ENCODE results near the gene NSD1.
"Not testable (repeated sequence)": the region's sequence is repeated elsewhere in the genome, so short reads cannot be mapped to it uniquely, and the experiment has no call there.

The NSD1 gene

GRCh38 chr5:177131352-177132135 lies 2.0 kb upstream of the NSD1 start:
- DNase-seq = no peak

- no peak for DNase-seq
These were observed 1.2 kb upstream of the NSD1 start for GRCh38 chr5:177132136-177133095.

GRCh38 chr5:177133853-177134696 lies 502 bp downstream of the NSD1 start:
- DNase-seq = no peak

GRCh38 chr5:177134697-177135225 lies 1.2 kb downstream of the NSD1 start:
- DNase-seq = no peak

GRCh38 chr5:177140312-177140711 lies 6.7 kb downstream of the NSD1 start:
- no peak for DNase-seq

GRCh38 chr5:177141496-177141895 lies 7.9 kb downstream of the NSD1 start:
- no peak for DNase-seq

- no peak for DNase-seq
These were observed 8.6 kb downstream of the NSD1 start for GRCh38 chr5:177142098-177142611.

- no peak for DNase-seq
These were observed 9.2 kb downstream of the NSD1 start for GRCh38 chr5:177142778-177143177.

- no peak for DNase-seq
These were observed 13.5 kb downstream of the NSD1 start for GRCh38 chr5:177146891-177147638.

- not testable (repeated sequence) for DNase-seq
These were observed 16.5 kb downstream of the NSD1 start for GRCh38 chr5:177150061-177150460.

GRCh38 chr5:177154003-177154643 lies 20.6 kb downstream of the NSD1 start:
- DNase-seq = no peak

- DNase-seq = no peak
These were observed 28.8 kb downstream of the NSD1 start for GRCh38 chr5:177162379-177162778.

- no peak for DNase-seq
These were observed 29.9 kb downstream of the NSD1 start for GRCh38 chr5:177163500-177163899.

GRCh38 chr5:177169271-177169670 lies 35.7 kb downstream of the NSD1 start:
- no peak for DNase-seq

- DNase-seq = no peak
These were observed 38.4 kb downstream of the NSD1 start for GRCh38 chr5:177171961-177172360.

GRCh38 chr5:177175336-177175735 lies 41.8 kb downstream of the NSD1 start:
- no peak for DNase-seq

GRCh38 chr5:177176175-177176711 lies 42.7 kb downstream of the NSD1 start:
- DNase-seq = no peak

GRCh38 chr5:177177847-177178437 lies 44.4 kb downstream of the NSD1 start:
- DNase-seq = not testable (repeated sequence)

GRCh38 chr5:177178733-177179304 lies 45.2 kb downstream of the NSD1 start:
- DNase-seq = no peak

- no peak for DNase-seq
These were observed 45.9 kb downstream of the NSD1 start for GRCh38 chr5:177179431-177179830.

All from NCI-H2107 (cell line).